HG03097 (cell line): ENCODE measurements around the gene DYNLT3.

Source experiments
- ATAC-seq: cut with Tn5 transposase; IDR thresholded peaks from one replicate; pipeline ENCODE4 v1.9.1; 2021; ENCODE audit not compliant: unreplicated experiment, low FRiP score

The DYNLT3 gene, protein sequence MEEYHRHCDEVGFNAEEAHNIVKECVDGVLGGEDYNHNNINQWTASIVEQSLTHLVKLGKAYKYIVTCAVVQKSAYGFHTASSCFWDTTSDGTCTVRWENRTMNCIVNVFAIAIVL

DNA sequence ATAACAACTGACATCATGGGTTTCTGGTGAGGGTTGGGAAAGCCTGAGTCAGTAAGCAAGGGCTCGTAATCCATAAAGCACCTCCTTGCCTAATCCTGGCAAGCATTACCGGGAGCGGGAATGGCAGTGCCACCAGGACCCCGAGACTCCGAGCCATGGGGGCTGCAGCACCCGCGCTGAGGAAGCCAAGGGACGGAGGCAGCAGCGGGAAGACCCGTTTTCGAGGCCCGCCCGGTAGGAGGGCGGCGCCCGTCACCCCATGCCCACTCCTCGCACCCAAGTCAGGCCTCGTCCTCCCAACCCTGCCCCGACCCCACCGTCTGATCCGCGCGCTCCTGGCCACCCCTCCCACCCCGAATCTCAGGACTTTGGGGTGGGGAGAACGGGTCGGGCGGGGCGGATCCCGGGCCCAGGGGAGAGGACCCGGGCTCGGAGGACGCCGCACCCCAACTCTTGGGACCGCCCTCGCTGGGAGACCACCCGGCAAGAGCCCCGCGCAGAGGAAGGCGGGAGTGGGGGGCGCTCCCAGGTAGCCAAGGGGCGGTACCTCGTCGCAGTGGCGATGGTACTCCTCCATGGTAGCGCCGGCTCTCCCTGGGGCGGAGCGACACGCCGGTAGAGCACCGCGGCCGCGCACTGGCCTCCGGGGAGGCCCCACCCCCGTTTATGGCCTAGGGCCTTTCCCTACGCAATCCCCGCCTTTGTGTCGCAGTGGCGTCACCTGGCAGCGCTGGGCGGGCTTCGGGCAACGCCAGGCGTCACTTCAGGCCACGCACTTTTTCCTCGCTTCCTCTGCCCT, at the start of gene DYNLT3:
DYNLT3 (minus strand) TSS at position 638 of the 799 bp plus-strand sequence; CDS start at position 577, 61 bp downstream.
- peak; percentile 98 for ATAC-seq

GRCh38 chrX:37896511-37896890, 49.1 kb upstream of the DYNLT3 start:
- no peak for ATAC-seq

DNA sequence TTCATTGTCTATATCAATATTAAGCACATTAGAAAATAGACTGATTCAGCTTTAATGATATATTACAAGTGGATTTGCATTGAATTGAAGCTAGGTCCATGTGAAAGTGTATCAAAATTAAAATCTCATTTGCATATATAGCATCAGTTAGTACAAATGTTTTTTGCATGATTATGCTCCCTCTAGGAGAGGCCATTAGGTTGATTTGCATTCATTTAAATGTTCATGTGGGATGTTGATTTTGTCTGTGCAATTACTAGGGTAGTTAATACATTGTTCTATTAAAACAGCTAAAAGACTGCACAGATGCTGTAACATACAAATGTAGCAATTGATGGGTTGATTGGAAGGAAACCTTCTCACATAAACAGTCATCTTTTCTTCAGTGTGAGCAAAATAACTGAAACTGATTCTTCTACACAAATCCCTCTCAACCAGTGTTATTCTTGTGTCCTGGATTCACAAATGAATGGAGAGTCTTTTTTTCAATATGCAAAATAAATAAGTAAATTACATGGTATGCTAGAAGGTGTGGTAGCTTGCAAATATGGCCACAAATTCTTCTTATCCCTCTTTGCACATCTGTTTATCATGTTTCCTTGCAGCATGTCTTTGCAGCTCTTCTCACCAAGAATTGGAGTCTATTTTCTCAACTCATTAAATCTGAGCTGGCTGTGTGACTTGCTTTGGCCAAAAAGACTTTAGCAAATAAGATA, 48.6 kb upstream of the DYNLT3 start:
- ATAC-seq, result no peak

- ATAC-seq, result no peak
Observed at GRCh38 chrX:37894725-37895124, 47.4 kb upstream of the DYNLT3 start.

- ATAC-seq, result no peak
Observed at GRCh38 chrX:37888010-37888409, 40.6 kb upstream of the DYNLT3 start.

- ATAC-seq, result no peak
Observed at GRCh38 chrX:37887347-37887746, 40.0 kb upstream of the DYNLT3 start.

DNA sequence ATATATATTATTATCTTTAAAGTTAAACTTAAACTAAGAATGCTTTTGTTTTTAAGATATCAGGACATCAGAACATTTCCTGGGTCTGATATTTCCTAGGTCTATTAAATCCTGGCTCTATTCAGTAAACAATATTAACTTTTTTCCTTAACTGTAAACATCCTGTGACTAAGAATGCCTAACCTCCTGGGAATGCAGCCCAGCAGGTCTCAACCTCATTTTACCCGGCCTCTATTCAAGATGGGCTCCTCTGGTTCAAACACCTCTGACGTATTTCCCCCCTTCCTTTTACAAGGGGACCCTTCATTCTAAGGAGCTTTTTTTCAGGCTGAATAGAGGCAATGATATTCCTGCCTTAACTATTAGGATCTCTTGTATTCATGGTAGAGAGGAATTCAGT, 35.8 kb upstream of the DYNLT3 start:
- ATAC-seq, result no peak

GRCh38 chrX:37879692-37880091, 32.3 kb upstream of the DYNLT3 start:
- no peak for ATAC-seq

GRCh38 chrX:37876716-37877115, 29.3 kb upstream of the DYNLT3 start:
- ATAC-seq, result no peak

DNA sequence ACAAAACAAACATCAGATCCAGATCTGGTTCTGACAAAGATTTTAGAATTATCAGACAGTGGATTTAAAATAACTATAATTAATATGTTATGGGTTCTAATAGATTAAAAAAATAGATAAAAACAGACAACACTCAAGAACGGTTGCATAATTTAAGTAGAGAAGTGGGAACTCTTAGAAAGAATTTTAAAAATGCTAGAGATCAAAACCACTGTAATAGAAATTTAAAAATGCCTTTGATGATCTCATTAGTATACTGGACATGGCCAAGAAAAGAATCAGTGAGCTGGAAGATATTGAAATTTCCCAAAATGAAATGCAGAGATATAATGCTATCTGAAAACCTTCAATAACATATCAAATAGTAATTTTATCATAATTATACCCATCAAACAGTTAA, 28.3 kb upstream of the DYNLT3 start:
- ATAC-seq, result no peak

DNA sequence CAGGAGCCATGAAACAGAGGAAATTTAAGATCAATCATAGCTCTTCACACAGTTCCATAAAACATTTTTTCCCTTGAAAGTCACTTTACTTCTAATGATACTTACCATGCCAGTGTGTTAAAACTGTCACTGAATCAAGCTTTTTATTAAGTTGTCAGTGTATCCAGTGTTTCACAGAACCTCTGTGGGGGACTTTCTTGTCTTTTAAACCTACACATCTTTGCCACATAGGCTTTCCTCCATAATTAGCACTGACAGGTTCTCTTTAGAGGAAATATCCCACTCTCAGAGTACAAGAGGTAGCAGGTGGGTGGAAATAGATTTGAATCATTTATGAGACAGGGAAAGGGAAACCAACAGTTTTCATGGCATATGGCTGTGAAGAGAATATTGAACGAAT, 25.8 kb upstream of the DYNLT3 start:
- no peak for ATAC-seq

- no peak for ATAC-seq
Observed at GRCh38 chrX:37872303-37872655, 24.9 kb upstream of the DYNLT3 start.

GRCh38 chrX:37871626-37872302, 24.4 kb upstream of the DYNLT3 start:
- ATAC-seq, result no peak

DNA sequence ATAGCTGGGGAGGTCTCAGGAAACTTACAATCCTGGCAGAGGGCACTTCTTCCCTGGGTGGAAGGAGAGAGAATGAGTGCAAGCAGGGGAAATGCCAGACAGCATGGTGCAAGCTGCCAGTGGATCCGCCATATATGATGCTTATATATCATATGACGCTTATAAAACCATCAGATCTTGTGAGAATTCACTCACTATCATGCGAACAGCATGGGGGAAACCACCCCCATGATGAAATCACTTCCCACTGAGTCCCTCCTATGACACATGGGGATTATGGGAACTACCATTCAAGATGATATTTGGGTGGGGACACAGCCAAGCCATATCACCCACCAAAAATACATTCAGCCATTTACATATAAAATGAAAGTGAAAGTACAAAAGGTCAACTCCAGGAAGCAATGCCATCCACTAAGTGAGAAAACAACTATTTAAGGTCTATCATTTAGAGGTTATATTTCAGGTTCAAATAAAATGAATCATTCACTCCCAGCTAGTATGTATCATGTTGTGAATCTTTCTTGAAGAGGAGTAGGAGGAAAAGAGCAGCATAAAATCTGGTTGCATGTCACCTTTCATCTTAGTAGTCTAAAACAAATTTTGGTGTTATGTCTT, 20.3 kb upstream of the DYNLT3 start:
- no peak for ATAC-seq

DNA sequence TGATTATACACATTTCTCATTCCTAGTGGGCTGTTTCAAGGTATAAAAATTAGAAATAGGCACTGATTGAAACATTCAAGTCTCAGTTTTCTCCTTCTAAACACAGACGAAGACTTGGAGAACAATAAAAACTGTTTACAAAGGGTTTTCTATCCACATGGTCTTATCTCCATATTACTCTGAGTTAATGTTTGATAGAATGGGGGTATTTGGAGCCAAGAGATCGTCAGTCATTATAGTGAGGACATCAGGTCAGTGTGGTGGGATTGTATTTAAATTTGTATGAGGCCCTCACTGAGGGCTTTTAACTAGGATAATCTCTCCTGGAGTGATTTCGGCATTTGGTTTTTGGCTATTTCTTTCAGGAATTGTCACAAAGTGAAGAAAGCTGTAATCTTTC, 16.4 kb upstream of the DYNLT3 start:
- ATAC-seq, result no peak

DNA sequence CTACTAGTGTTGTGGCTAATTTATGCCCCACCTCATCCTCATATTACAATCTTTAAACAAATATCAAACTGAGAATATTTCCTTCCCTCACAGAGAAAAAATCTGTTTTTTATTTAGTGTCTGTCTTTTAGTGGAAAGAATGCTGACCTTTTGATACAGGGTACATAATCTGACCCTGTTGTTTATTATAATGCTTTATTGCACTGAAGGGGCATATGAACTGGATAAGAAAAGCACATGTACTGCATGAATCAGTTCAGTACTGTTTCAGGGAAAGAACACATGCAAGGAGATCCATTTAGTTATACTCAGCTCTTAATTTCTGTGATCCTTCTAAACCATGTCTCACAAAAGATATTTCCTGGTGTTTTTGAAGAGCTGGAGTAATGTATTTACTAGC, 15.5 kb upstream of the DYNLT3 start:
- ATAC-seq, result no peak

- ATAC-seq, result no peak
Observed at GRCh38 chrX:37860721-37861120, 13.3 kb upstream of the DYNLT3 start.

- ATAC-seq, result no peak
Observed at GRCh38 chrX:37854748-37855147, 7.4 kb upstream of the DYNLT3 start.

GRCh38 chrX:37854148-37854547, 6.8 kb upstream of the DYNLT3 start:
- ATAC-seq, result no peak

DNA sequence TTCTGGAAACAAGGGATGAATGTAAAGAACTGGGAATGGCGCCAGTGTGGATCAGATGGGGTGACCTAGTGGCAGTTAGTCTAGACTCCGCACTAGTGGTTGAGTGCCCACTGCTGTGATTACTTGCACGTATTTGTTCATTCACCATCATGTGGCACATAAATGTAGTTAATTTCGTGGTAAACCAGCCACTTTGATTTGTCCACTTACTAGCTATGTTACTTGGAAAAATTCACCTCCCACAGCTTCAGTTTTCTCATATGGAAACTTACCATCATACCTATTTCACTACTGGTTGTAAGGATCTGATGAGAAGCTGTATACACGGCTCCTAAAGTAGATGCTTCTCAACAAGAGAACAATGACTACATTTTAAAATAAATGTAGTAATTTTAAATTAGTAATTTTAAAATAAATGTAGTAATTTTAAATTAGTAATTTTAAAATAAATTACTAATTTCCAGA, 394 bp upstream of the DYNLT3 start:
- ATAC-seq, result peak; percentile 31

DNA sequence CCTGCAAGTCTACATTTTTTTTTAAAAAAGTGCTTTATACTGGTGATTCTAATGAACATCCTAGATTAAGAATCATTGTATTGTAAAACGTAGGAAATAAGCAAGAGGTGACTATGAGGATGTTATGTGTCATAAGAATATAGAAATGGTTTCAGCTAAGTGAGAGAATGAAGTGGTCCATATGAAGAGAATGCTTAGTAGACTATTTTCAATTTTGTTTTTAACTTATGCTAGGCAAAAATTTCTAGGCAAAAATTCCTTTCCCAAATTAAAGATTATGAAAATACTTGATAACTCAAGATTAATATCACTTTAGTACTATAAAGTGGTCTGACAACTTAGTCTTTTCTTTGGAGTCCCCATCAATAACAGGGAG, 825 bp downstream of the DYNLT3 start:
- no peak for ATAC-seq
